Heart left ventricle (tissue), 16 donors: ENCODE measurements around the gene ARHGAP30. TPM values are rescaled to one million over a fixed set of nuclear protein-coding genes. Genes with fewer than 3 reads are reported as not detected.
A peak's percentile ranks its signal among the peaks of the same experiment; 100 is the strongest.

ENCODE experiments used
- ATAC-seq, 4 donors: fragments of 200-7000 bp; cut with Tn5 transposase; one replicate each; pipeline ENCODE4 v1.9.1; 2020 to 2022; ENCODE audit warnings: moderate library complexity in 4 of 4, mild to moderate bottlenecking in 3 of 4, moderate number of reproducible peaks in 1 of 4
- DNase-seq, 5 donors: peaks; one replicate each; pipeline ENCODE4 v3.0.0-alpha.2; 2020
- H3K27ac ChIP-seq, 12 donors: fragments of 200-600 bp; sonication (generic) in 4 of 12; one replicate each; pipeline versions ENCODE4 v1.5.0 to v1.8.0; 2016 to 2022; ENCODE audit warnings: mild to moderate bottlenecking in 2 of 12
- H3K27me3 ChIP-seq, 9 donors: fragments of 200-600 bp; sonication (generic) in 2 of 9; one replicate each; pipeline versions ENCODE4 v1.5.1 to v1.8.0; 2016 to 2022; ENCODE audit warnings: mild to moderate bottlenecking in 3 of 9
- H3K36me3 ChIP-seq, 9 donors: fragments of 200-600 bp; sonication (generic) in 2 of 9; one replicate each; pipeline versions ENCODE4 v1.5.0 to v1.8.0; 2018 to 2022; ENCODE audit warnings: mild to moderate bottlenecking in 2 of 9
- H3K4me1 ChIP-seq, 12 donors: fragments of 200-600 bp; sonication (generic) in 4 of 12; one replicate each; pipeline versions ENCODE4 v1.5.0 to v1.8.0; 2016 to 2022; ENCODE audit warnings: mild to moderate bottlenecking in 3 of 12
- H3K4me3 ChIP-seq, 12 donors: fragments of 200-600 bp; sonication (generic) in 4 of 12; one replicate each; pipeline versions ENCODE4 v1.5.0 to v1.8.0; 2017 to 2022; ENCODE audit warnings: mild to moderate bottlenecking in 9 of 12, moderate library complexity in 4 of 12
- H3K9me3 ChIP-seq, 12 donors: fragments of 200-600 bp; sonication (generic) in 4 of 12; one replicate each; pipeline versions ENCODE4 v1.5.0 to v1.8.0; 2016 to 2022; ENCODE audit warnings: mild to moderate bottlenecking in 1 of 12
- CTCF ChIP-seq, 12 donors: fragments of 200-600 bp; sonication (generic) in 4 of 12; IDR thresholded peaks; one replicate each; pipeline versions ENCODE4 v1.5.0 to v1.8.0; 2018 to 2022; ENCODE audit warnings: antibody characterized with exemption in 12 of 12, mild to moderate bottlenecking in 5 of 12
- POLR2A ChIP-seq, 2 donors: fragments of 450-650 bp; IDR thresholded peaks; one replicate each; pipeline ENCODE4 v1.6.1; 2017; ENCODE audit warnings: antibody characterized with exemption in 2 of 2, mild to moderate bottlenecking in 2 of 2, moderate library complexity in 2 of 2
- WGBS, 4 donors: extraction: QIAGEN DNeasy Blood & Tissue Kit in 2 of 4; methylation state at CpG; one replicate each; pipeline versions ENCODE4 v1.1.5 to v1.1.7; 2013 to 2018; 5-methylcytosine and 5-hydroxymethylcytosine counted together
- intact Hi-C, 10 donors: fragments of 100-400 bp; cut with DNase I; formaldehyde crosslinking; loops; one replicate each; pipeline versions ENCODE4 v1.11.1 to v1.14.2; 2022
- polyA plus RNA-seq, 2 donors: library from polyadenylated mRNA; stranded (reverse); fragments of 200-250 nt; gene quantifications; one replicate each; pipeline ENCODE4 v1.2.3, GENCODE V29; 2013
- total RNA-seq, 9 donors: library from RNA; depleted of rRNA in 2 of 9; stranded (reverse); fragments of >200 nt in 2 of 9; fragmentation: NEBNext Ultra II Directional in 3 of 9; extraction: Animal tissue kit (Norgen Biotek cat#: 25700) in 3 of 9; gene quantifications; one replicate each; pipeline versions ENCODE4 v1.1.0 to v1.2.4, GENCODE V29; 2016 to 2023
- donor health status: ischemic (EF 13 %, LVEDD 7.1; RV severe dilation, severe dysfunction).
- donor health status: healthy with polysubstance abuse.
- donor health status: DM: no; HTN: yes; CAD: no.
- donor health status: DM: no; HTN: no; CAD: no.
- donor health status: ischemic (EF 25% LVEDD 6.9; RV normal size, moderate dysfunction).
- donor health status: ischemic (EF 25% LVEDD 5.7; RV mildly dilated, moderate dysfunction).
- donor health status: healthy.
- donor health status: DM: yes; HTN: yes; CAD: no.
- donor health status: ischemic (EF 35%, LVEDD 5.7; RV mildly dilated, moderate dysfunction).
- donor health status: nonischemic (EF 11% LVEDD 7.7; RV severe dilation, severe dysfunction).
- donor health status: DM: yes; HTN: yes; CAD: no.
- donor health status: PGD.
- donor health status: ischemic (EF 29% LVEDD 5.4; RV normal size, mild dysfunction).
- donor health status: nonischemic (EF 23%, LVEDD 6.1; RV moderate dilation, normal function).

ARHGAP30 gene
- total and polyA plus RNA-seq, 11 donors, result 1.3 to 32.2 (median 2.1) TPM

- ATAC-seq, result peak; percentile 52 to 94 (median 84)
- Histone ChIP-seq H3K4me3 (no peak overlapping the region), H3K4me1 (peaks cover 0 to 16% (median 0%) of the 10 kb centered on the region in 12 donors), H3K9me3 (no peaks in the 10 kb centered on the region), H3K36me3 (no peaks in the 10 kb centered on the region), H3K27ac (peak overlapping the region in 1 of 12 donors; percentile 34), H3K27me3 (peaks cover 0 to 5% (median 0%) of the 10 kb centered on the region in 9 donors)
- peak in 3 of 5 donors; percentile 79 to 85 (median 81) for DNase-seq
- TF ChIP-seq POLR2A (IDR thresholded peaks at IDR 0.05) (no peak), CTCF (IDR thresholded peaks at IDR 0.05) (no peak)
- intact Hi-C loops, result no loop called here
- 56 to 67% (median 62%) methylated on average over 4 to 8 of the region's 8 CpGs for WGBS, 4 donors
Measured at GRCh38 chr1:161082996-161083747, 13.5 kb upstream of the ARHGAP30 start.

GRCh38 chr1:161082483-161082882 is 12.8 kb upstream of the ARHGAP30 start:
- H3K4me1 ChIP-seq, result peaks cover 0 to 16% (median 0%) of the 10 kb centered on the region in 12 donors
- TF ChIP-seq POLR2A (IDR thresholded peaks at IDR 0.05) (no peak), CTCF (IDR thresholded peaks at IDR 0.05) (no peak)
- H3K9me3 ChIP-seq, result no peaks in the 10 kb centered on the region
- no peaks in the 10 kb centered on the region for H3K36me3 ChIP-seq
- ATAC-seq (no peak), DNase-seq (no peak)
- H3K27me3 ChIP-seq, result peaks cover 0 to 5% (median 0%) of the 10 kb centered on the region in 9 donors
- peak overlapping the region in 1 of 12 donors; percentile 34 for H3K27ac ChIP-seq
- intact Hi-C loops, result no loop called here
- WGBS, 4 donors, result 89 to 92% (median 91%) methylated on average over 2 of the region's 2 CpGs
- H3K4me3 ChIP-seq, result no peak overlapping the region

GRCh38 chr1:161081519-161081918 is 11.8 kb upstream of the ARHGAP30 start:
- H3K27ac ChIP-seq, result no peak overlapping the region
- no peak for DNase-seq
- no peak overlapping the region for H3K4me3 ChIP-seq
- intact Hi-C loops, result no loop called here
- no peaks in the 10 kb centered on the region for H3K36me3 ChIP-seq
- H3K27me3 ChIP-seq, result peaks cover 0 to 5% (median 0%) of the 10 kb centered on the region in 9 donors
- no peaks in the 10 kb centered on the region for H3K9me3 ChIP-seq
- WGBS, 4 donors, result 76 to 96% (median 79%) methylated on average over 5 of the region's 5 CpGs
- peaks cover 0 to 16% (median 0%) of the 10 kb centered on the region in 12 donors for H3K4me1 ChIP-seq
- no peak for TF ChIP-seq CTCF (IDR thresholded peaks at IDR 0.05)
- no peak for TF ChIP-seq POLR2A (IDR thresholded peaks at IDR 0.05)
- no peak for ATAC-seq

- ATAC-seq, result no peak
- WGBS, 4 donors, result 77 to 85% (median 80%) methylated on average over 5 of the region's 5 CpGs
- peaks cover 0 to 16% (median 0%) of the 10 kb centered on the region in 12 donors for H3K4me1 ChIP-seq
- H3K36me3 ChIP-seq, result no peaks in the 10 kb centered on the region
- intact Hi-C loops, result no loop called here
- TF ChIP-seq POLR2A (IDR thresholded peaks at IDR 0.05), result no peak
- TF ChIP-seq CTCF (IDR thresholded peaks at IDR 0.05), result no peak
- no peak overlapping the region for H3K27ac ChIP-seq
- H3K4me3 ChIP-seq, result no peak overlapping the region
- no peak for DNase-seq
- H3K9me3 ChIP-seq, result no peaks in the 10 kb centered on the region
- H3K27me3 ChIP-seq, result peaks cover 0 to 5% (median 0%) of the 10 kb centered on the region in 9 donors
Measured at GRCh38 chr1:161080441-161081405, 11.0 kb upstream of the ARHGAP30 start.
